T follicular helper cell (primary cell): ENCODE data around the gene MUC12.
"Not testable (repeated sequence)": the region's sequence is repeated elsewhere in the genome, so short reads cannot be mapped to it uniquely, and the experiment has no call there.

Source experiments
- DNase-seq: peaks from one replicate; pipeline ENCODE4 v3.0.0-alpha.2; 2020; ENCODE audit warnings: low read depth
- total RNA-seq, 2 experiments: gene quantifications; one replicate each; lab custom pipeline; 2026; lab: John Stamatoyannopoulos, UW

Gene MUC12
- total RNA-seq = 0 to 0.30 reads per million in 2 experiments

DNA sequence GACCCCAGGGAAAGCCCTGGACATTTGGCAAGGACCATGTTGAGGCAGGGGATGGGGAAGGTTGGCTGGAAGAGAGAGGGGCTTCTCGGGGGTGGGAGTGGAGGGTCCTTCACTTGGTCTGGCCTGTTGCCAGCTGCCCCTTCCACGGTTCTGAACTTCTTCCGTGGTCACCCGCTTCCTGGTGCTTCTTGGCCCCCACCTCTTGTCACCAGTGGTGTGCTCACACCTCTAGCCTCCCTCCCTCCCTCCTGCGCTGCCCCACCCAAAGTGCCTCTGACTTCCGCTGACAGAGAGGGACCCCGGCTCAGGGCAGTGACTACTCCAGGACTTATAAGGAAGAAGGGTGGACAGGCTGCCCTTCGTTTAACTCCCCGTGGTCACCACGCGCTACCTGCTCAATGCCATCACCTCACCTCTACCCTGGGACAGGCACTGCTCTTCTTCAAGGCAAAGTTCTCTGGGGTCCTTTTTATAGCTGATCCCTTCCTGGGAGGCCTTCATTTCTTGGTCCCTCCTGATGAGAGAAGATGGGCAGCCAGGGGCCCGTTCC lies at the start of gene MUC12:
MUC12 (plus strand) TSS at position 500 of the 550 bp plus-strand sequence. CDS start 58 bp downstream, outside the sequence.
- no peak for DNase-seq

DNA sequence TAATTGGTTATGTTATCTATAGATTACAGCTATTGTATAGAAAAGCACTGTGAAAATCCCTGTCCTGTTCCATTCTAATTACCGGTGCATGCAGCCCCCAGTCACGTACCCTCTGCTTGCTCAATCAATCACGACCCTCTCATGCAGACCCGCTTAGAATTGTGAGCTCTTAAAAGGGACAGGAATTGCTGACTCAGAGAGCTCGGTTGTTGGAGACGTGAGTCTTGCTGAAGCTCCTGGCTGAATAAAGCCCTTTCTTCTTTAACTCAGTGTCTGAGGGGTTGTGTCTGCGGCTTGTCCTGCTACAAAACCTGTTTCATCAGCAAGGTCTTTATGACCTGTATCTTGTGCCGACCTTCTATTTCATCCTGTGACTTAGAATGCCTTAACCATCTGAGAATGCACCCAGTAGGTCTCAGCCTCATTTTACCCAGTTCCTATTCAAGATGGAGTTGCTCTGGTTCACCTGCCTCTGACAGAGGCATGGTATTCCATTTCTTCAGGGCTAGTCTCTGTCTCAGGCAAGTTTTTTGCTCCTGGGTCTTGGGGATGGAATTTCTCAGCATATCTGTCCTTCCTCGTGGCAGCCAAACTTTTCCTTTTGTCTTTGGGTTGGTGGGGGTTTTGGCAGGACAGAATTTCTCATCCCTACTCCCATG lies 49.5 kb upstream of the MUC12 start:
- not testable (repeated sequence) for DNase-seq

DNA sequence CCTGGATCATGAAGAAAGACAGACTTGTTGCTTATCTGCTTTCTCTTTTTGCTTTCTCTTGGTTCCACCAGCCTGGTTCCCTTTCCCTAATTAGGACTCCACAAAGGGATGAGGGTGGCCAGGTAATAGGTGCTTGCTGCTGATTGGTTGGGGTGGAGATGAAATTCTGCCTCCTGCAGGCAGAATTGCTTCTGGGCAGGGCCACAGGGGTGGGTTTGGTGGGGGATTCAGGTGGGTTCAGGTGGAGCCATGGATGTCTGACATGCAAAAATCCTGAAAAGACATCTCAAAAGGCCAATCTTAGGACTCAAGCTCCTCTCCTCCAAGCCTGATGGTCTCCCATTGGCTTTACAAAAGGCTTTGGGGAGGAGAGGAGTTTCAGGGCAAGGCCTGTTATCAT lies 48.3 kb upstream of the MUC12 start:
- no peak for DNase-seq

DNA sequence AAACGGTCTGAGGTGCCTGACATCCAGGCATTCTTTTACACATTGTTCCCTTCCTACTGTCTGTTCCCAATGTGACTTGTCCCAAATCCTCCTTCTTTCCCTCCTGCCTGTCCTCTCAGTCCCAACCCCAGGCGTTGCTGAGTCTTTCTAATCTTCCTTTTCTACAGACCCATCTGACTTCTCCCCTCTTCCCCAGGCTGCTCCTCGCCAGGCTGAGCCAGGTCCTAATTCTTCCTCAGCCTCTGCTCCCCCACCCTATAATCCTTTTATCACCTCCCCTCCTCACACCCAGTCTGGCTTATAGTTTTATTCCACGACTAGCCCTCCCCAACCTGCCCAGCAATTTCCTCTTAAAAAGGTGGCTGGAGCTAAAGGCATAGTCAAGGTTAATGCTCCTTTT lies 45.7 kb upstream of the MUC12 start:
- not testable (repeated sequence) for DNase-seq

- no peak for DNase-seq
Observed at GRCh38 chr7:100929808-100930174, 39.6 kb upstream of the MUC12 start.

- no peak for DNase-seq
Observed at GRCh38 chr7:100933734-100934133, 35.6 kb upstream of the MUC12 start.

DNA sequence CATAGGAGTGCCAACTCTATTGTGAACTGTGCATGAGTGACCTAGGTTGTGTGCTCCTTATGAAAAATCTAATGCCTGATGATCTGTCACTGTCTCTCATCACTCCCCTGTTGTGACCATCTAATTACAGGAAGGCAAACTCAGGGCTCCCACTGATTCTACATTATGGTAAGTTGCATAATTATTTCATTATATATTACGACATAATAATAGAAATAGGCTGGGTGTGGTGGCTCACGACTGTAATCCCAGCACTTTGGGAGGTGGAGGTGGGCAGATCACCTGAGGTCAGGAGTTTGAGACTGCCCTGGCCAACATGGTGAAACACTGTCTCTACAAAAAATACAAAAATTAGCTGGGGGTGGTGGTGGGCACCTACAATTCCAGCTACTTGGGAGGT lies 34.0 kb upstream of the MUC12 start:
- DNase-seq = not testable (repeated sequence)

DNA sequence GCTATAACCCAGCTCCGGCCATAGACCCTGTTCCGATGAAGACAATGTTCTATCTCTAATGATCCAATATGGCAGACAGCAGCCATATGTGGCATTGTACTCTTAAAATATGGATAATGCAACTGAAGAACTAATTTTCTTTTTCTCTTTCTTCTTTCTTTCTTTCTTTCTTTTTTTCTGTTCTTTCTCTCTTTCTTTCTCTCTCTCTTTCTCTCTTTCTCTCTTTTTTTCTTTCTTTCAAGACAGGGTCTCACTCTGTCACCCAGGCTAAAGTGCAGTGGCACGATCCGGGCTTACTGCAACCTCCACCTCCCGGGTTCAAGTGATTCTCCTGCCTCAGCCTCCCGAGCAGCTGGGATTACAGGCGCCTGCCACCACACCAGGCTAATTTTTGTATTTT lies 33.2 kb upstream of the MUC12 start:
- not testable (repeated sequence) for DNase-seq

- no peak for DNase-seq
Observed at GRCh38 chr7:100942045-100942774, 27.2 kb upstream of the MUC12 start.

GRCh38 chr7:100943693-100944092 lies 25.7 kb upstream of the MUC12 start:
- DNase-seq = no peak

GRCh38 chr7:100944138-100944537 lies 25.2 kb upstream of the MUC12 start:
- no peak for DNase-seq

DNA sequence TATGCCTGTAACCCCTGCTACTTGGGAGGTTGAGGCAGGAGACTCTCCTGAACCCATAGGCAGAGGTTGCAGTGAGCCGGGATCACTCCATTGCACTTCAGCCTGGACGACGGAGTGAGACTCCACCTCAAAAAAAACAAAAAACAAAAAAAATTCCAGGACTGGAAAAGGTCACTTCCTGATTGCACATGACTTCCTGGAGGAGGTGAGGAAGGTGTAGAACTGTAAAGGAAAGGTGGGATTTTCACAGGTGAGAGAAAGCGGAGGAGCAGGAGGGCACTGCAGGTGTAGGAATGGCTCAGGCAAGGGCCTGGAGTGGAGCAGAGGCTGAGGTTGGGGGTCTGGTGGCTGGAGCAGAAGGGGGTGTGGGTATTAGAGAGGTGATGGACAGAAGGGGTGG lies 23.3 kb upstream of the MUC12 start:
- DNase-seq = no peak

DNA sequence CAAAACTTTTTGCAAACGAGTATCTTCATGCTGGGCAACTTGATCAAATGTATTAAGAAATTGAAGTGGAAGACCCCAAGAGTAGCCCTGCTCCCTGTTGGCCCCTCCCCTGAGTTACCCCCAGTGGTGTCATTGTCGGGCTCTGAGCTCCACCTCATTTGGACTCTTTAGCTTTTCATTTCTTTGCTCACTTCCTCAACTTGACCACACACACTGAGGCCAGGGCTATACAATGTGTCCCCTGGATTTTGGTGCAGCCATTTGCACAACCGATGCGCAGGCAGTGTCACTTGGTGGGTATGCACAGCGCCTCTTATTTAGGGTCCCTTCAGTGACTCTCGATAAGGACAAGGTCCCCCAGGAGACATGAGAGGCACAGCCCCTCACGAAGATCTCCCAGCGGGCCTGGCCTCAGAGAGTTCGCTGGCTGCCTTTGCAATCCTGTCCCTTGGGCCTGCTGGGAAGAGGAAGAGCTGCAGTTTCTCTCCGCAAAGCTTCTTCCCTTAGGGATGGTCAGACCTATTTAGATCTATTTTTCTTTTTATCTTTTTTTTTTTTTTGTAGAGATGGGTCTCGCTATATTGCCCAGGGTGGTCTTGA lies 22.5 kb upstream of the MUC12 start:
- DNase-seq = no peak

DNA sequence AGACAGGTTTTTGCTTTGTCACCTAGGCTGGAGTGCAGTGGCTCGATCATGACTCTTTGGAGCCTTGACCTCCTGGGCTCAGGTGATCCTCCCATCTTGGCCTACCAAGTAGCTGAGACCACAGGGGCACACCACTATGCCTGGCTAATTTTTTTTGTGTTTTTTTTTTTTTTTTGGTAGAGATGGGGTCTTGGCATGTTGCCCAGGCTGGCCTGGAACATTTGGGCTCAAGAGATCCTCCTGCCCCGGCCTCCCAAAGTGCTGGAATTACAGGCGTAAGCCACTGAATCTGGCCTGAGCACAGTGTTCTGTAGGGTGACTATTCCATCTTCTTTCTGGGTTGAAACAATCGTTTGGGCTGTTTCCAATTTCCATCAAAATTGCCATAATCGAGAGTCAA lies 21.6 kb upstream of the MUC12 start:
- no peak for DNase-seq

DNA sequence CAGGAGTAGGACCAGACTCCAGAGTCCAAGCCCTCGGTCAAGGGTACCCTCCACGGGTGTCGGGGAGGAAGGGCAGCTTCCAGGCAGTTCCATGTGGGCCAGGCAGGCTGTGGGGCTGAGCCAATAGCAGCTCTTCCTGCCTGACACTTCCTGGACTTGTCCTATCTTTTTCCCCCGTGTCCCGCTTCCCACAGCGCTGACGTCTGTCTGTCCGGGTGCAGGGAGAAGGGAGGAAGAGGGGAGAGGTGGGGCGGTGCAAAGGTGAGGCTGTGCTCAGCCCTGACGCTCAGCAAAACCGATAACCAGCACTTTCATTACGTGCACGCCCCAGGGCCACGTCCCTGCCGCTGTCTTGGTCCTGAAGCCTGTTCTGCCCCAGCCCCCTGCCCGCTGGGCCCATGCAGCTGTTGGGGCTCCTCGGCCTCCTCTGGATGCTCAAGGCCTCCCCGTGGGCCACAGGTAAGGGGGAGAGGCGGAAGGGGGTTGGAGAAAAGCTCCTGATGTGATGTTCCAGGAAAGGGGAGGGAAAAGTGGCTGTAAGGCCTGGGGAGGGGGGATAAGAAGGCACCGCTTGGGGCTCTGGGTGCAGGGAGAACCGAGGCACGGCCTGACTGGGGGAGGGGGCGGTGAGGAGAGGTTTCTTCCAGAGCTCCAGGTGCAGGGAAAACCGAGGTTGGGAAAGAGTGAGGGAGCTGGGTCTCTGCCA lies 20.0 kb upstream of the MUC12 start, which contains the start of gene MUC3A:
MUC3A (plus strand) TSS at position 308 of the 706 bp plus-strand sequence; CDS start at position 399, 91 bp downstream.
- DNase-seq = no peak

DNA sequence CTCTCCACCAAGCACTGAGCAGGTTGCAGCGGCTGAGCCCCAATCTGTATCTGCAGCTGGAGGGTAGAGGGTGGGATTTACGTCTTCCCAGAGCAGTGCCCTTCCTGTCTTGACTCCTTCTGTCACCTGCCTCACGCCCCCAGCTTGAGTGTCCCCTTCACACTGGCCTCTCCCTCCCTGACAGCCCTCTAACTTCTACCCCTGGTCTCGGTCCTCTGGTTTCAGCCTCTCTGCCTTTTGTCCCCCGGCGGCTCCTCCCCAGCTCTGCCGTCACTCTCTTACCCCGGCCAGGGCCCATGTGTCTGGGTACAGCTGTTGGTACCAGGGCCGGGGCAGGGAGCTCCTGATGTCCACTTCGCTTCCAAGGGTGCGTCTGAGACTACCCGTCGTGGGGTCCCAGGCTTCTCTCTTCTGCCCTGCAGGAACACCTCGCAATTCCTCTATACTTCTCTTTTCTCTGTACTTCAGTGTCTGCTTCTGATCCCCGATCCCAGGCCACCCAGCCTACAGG lies 19.4 kb upstream of the MUC12 start:
- no peak for DNase-seq

DNA sequence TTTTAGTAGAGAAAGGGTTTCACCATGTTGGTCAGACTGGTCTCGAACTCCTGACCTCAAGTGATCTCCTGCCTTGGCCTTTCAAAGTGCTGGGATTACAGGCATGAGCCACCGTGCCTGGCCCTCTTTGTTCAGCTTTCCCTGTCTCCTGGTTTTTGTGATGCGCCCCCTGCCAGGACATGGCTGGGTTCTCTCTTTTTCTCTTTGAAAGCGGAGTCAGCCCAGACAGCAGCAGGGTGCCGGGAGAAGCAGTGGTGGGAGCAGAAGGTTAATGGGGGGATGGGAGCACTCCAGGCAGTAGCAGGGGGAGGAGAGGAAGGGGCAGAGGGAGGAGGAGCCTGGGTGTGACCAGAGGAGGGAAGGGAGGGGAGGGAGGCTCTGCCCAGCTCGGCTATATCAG lies 18.2 kb upstream of the MUC12 start:
- no peak for DNase-seq

DNA sequence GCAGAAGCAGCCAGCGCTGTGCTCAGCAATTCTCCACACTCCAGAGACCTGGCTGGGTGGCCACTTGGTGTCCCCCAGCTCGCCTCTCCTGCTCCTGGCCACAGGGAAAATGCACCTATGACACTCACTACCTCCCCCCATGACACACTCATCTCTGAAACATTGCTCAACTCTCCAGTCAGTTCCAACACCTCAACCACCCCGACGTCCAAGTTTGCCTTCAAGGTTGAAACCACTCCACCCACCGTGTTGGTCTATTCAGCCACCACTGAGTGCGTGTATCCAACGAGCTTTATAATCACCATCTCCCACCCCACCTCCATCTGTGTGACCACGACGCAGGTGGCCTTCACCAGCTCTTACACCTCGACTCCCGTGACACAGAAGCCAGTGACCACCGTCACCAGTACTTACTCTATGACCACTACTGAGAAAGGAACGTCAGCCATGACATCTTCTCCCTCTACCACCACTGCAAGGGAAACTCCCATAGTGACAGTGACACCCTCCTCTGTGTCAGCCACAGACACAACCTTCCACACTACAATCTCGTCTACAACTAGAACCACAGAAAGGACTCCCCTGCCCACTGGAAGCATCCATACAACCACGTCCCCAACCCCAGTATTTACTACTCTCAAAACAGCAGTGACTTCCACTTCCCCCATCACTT lies 17.3 kb upstream of the MUC12 start:
- DNase-seq = no peak

GRCh38 chr7:100952641-100953040 lies 16.7 kb upstream of the MUC12 start:
- DNase-seq = no peak

GRCh38 chr7:100957832-100958421 lies 11.4 kb upstream of the MUC12 start:
- DNase-seq = no peak

GRCh38 chr7:100959894-100960293 lies 9.5 kb upstream of the MUC12 start:
- no peak for DNase-seq
